ENCODE results near the gene GABRD. TPM values are rescaled to one million over a fixed set of nuclear protein-coding genes. Genes with fewer than 3 reads are reported as not detected.

The GABRD gene
- polyA plus RNA-seq, 6 donors from 2014 or later, result not detected

DNA sequence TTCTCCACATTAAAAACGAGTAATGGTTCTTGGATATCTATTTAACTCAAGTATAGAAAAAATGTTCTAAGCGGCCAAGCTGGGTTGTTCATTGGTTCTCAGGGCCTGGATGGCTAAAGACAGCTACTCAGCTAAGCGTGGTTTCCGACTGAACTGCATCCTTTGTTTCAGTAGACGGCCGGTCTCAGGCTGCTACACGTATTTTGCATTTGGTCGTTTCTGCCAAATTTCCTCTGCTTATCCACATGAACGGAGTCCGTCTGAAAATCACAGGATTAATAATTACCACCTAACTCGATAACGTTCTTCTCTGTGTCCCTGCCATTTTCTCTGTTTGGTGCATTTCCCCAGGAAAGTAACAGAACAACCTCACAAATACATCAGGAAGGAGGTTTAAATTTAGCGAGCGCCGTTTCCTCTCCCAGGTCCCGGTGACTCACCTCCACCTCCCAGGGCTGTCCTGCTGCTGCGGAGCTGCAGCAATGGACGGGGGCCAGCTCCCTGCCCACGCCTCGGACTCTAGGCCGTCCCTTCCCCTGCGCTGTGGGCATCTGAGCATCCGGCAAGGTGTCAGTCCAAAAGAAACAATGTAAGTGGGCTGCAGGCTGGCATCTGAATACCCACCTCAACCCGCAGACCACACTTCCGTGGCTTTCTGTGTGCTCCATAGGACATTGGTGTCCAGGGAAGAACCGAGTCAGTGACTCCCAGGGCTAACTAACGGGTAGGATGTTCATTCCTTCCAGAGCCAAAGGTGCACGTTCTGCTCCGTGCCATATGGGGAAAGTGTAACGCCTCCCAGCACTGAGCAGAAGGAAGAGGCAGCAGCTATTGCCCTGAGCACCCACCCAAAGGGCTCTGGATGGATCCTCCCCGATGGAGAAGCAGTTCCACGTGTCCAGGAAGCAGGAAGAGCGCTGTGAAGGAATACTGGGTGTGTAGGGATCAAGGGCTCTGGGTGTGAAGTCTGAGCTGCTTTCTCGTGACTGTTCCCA, 4.1 kb upstream of the GABRD start:
- DNase-seq (no peak), ATAC-seq (ENCODE audit: low read depth in 2 of 2) (no peak)
- no peak overlapping the region for H3K4me3 Mint-ChIP-seq
- H3K27me3 Mint-ChIP-seq, result peaks cover 44 to 72% (median 50%) of the 10 kb centered on the region in 3 donors
- H3K9me3 Mint-ChIP-seq, result peaks cover 0 to 3% (median 0%) of the 10 kb centered on the region in 7 donors
- peaks cover 4 to 7% (median 4%) of the 10 kb centered on the region in 3 donors for H3K4me1 Mint-ChIP-seq
- H3K36me3 Mint-ChIP-seq, result peaks cover 0 to 7% of the 10 kb centered on the region in 2 donors
- H3K27ac Mint-ChIP-seq, result peak overlapping the region in 1 of 6 donors; percentile 27

DNA sequence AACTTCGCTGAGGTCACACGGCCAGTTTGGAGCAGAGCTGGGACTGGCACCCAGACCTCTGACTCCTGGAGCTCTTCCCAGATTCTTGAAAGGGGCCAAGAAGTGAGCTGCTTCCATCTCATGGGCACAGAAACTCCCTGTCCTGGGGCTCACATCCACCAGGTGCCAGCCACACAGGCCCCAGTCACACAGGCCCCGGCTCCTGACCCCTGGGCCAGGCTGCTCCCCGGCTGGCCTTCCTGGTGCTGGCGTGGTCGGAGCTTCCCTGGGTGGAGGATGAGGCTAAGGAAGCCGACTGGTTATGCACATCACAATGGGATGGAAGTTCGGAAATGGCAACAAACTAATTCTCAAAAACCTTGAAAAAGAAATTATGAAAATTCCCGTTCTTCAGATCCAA, 3.0 kb upstream of the GABRD start:
- ATAC-seq (ENCODE audit: low read depth in 2 of 2) (no peak), DNase-seq (no peak)
- H3K9me3 Mint-ChIP-seq, result peaks cover 0 to 3% (median 0%) of the 10 kb centered on the region in 7 donors
- H3K27me3 Mint-ChIP-seq, result peaks cover 50 to 81% (median 55%) of the 10 kb centered on the region in 3 donors
- peaks cover 0 to 7% of the 10 kb centered on the region in 2 donors for H3K36me3 Mint-ChIP-seq
- peak overlapping the region in 1 of 6 donors; percentile 53 for H3K27ac Mint-ChIP-seq
- H3K4me3 Mint-ChIP-seq, result peak overlapping the region in 3 of 8 donors; percentile 33 to 66 (median 66)
- peaks cover 4 to 11% (median 6%) of the 10 kb centered on the region in 3 donors for H3K4me1 Mint-ChIP-seq

DNA sequence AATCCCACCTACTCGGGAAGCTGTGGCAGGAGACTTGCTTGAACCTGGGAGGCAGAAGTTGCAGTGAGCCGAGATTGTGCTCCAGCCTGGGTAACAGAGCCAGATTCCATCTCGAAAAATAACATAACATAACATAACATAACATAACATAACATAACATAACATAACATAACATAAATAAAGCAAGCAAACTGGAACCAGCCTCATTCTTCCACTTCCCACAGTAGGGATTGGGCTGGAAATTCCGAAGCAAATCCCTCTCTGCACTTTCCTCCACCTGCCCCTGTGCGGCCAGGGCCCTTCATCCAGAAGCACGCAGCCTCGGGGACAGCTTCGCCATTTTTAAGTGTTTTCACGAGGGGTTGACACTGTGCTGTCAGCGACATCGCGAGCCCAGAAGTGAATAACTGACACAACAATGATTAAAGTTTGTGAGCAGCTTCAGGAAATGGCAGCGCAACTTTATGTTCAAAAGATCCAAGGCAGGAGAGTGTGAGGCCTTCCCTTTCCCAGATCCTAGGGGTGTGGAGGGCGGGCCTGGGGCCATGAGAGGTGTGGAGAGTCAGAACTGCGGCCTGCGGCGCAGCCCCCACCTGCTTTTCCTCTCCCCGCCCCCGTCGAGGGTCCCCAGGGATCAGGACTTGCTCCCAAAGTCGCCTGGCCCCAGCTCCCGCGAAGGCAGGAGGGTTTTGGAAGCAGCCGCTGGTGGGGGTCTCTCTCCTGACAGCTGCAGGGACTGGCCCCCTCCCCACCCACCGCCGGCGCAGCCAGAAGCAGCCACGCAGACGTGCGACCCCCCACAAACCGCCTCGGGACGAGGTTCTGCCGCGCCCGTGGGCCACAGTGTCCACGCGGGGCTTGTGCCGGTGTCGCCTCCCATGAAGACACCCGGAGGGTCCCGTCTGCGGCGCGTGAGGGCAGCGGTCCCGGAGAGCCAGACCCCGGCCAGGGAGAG, 651 bp upstream of the GABRD start:
- H3K36me3 Mint-ChIP-seq, result peaks cover 0 to 7% of the 10 kb centered on the region in 2 donors
- no peak for ATAC-seq (ENCODE audit: low read depth in 2 of 2)
- peaks cover 48 to 91% (median 71%) of the 10 kb centered on the region in 3 donors for H3K27me3 Mint-ChIP-seq

DNA sequence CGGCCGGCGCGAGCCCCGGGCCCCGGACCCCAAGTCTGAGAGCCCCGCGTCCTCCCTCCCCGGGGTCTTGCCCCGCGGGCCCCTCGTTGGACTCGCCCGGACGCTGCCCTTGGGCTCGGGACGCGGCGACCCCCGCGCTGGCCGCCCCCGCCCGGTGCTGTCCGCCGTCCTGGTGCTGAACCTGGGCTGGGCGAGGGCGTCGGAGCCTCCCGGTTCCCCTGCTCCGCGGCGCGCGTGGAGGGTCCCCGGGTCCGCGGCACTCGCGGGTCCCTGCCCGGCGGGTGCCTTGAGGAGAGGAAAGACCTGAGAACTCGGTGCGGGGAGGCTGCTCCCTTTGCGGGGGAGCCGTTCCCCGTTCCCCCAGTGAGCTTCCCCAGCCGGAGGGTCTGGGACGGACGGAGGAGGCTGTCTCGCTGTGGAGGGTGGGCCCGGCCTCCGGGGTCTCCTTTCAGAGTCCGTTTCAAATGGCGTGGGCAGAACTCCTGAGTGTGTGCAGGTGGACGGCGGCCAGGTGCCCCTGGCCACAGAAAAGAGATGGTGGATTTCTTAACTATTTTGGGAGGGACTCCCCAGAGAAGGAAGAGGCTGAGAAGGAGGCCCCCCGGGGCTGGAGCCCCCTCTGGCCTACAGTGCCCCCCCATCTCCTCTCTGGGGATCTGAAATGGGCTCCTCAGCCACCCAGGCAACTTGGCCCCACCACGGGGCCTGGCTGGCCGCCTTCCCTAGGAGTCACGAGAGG, 595 bp downstream of the GABRD start:
- H3K27me3 Mint-ChIP-seq, result peaks cover 46 to 92% (median 79%) of the 10 kb centered on the region in 3 donors
- ATAC-seq (ENCODE audit: low read depth in 2 of 2), result peak; percentile 18 to 32
- DNase-seq, result no peak
- peaks cover 0 to 7% of the 10 kb centered on the region in 2 donors for H3K36me3 Mint-ChIP-seq
- peaks cover 0 to 3% (median 0%) of the 10 kb centered on the region in 7 donors for H3K9me3 Mint-ChIP-seq
- H3K4me1 Mint-ChIP-seq, result peaks cover 4 to 12% (median 6%) of the 10 kb centered on the region in 3 donors
- H3K27ac Mint-ChIP-seq, result no peak overlapping the region
- H3K4me3 Mint-ChIP-seq, result peak overlapping the region in 3 of 8 donors; percentile 23 to 80 (median 32)

More for the DNA sequence above, 651 bp upstream of the GABRD start:
- Mint-ChIP-seq H3K4me3 (peak overlapping the region; percentile 77 to 89 (median 84)), H3K27ac (peak overlapping the region in 2 of 6 donors; percentile 29 to 35), H3K4me1 (peaks cover 4 to 12% (median 6%) of the 10 kb centered on the region in 3 donors), H3K9me3 (peaks cover 0 to 3% (median 0%) of the 10 kb centered on the region in 7 donors)
- no peak for DNase-seq

- peaks cover 0 to 7% of the 10 kb centered on the region in 2 donors for H3K36me3 Mint-ChIP-seq
- DNase-seq (no peak), ATAC-seq (ENCODE audit: low read depth in 2 of 2) (no peak)
- H3K9me3 Mint-ChIP-seq, result peaks cover 0 to 3% (median 0%) of the 10 kb centered on the region in 7 donors
- peaks cover 40 to 86% (median 74%) of the 10 kb centered on the region in 3 donors for H3K27me3 Mint-ChIP-seq
- H3K4me3 Mint-ChIP-seq, result peak overlapping the region in 3 of 8 donors; percentile 23 to 80 (median 32)
- H3K27ac Mint-ChIP-seq, result no peak overlapping the region
- H3K4me1 Mint-ChIP-seq, result peaks cover 4 to 12% (median 6%) of the 10 kb centered on the region in 3 donors
Measured at GRCh38 chr1:2020310-2020655, 1.1 kb downstream of the GABRD start.

DNA sequence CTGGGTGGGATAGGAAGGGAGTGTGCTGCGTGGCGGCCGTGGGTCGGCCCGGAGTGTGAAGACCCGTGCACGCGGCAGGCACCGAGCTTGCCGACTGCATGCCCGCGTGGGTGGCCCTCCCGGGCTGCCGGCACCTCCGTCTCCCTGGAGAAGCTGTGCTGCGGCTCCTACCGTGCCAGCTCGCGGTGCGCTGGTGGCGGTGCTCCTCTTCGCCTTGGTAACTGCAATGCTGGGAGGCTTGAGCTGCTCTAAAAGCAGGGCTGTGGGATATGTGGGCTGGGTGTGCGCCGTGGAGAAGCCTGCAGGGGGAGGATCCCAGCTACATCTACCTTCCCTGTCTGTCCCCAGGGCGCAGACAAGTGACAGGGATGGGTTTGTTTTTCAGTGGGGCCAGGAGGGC, 2.4 kb downstream of the GABRD start:
- peaks cover 0 to 7% of the 10 kb centered on the region in 2 donors for H3K36me3 Mint-ChIP-seq
- ATAC-seq (ENCODE audit: low read depth in 2 of 2), result no peak
- H3K9me3 Mint-ChIP-seq, result peaks cover 0 to 3% (median 0%) of the 10 kb centered on the region in 7 donors
- H3K27me3 Mint-ChIP-seq, result peaks cover 30 to 73% (median 62%) of the 10 kb centered on the region in 3 donors
- peaks cover 4 to 14% (median 6%) of the 10 kb centered on the region in 3 donors for H3K4me1 Mint-ChIP-seq
- no peak overlapping the region for H3K27ac Mint-ChIP-seq
- H3K4me3 Mint-ChIP-seq, result no peak overlapping the region
- DNase-seq, result no peak

GRCh38 chr1:2022063-2022770, 3.1 kb downstream of the GABRD start:
- H3K4me3 Mint-ChIP-seq, result peak overlapping the region in 1 of 8 donors; percentile 59
- H3K36me3 Mint-ChIP-seq, result peaks cover 0 to 7% of the 10 kb centered on the region in 2 donors
- DNase-seq (no peak), ATAC-seq (ENCODE audit: low read depth in 2 of 2) (no peak)
- peaks cover 23 to 67% (median 55%) of the 10 kb centered on the region in 3 donors for H3K27me3 Mint-ChIP-seq
- H3K27ac Mint-ChIP-seq, result peak overlapping the region in 1 of 6 donors; percentile 47
- peaks cover 4 to 18% (median 6%) of the 10 kb centered on the region in 3 donors for H3K4me1 Mint-ChIP-seq
- peaks cover 0 to 3% (median 0%) of the 10 kb centered on the region in 7 donors for H3K9me3 Mint-ChIP-seq

DNA sequence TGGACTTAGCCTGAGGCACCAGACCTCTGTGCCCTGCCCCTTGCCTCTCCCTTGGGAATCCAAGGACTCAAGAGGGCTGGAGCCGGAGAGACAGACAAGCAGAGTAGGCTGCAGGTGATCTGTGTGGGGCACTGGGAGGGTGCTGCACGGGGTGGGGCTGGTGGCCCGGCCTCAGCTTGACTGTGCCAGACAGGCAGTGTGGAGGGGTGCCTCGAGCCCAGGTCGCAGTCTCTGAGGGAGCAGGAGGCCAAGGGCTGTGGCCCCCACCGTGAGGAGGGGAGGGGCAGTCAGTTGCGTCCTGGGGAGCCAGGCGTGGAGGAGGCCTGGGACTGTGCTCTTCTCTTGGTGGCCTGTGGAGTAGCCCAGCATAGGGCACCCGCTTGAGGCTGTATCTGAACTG, 4.0 kb downstream of the GABRD start:
- ATAC-seq (ENCODE audit: low read depth in 2 of 2) (no peak), DNase-seq (no peak)
- H3K36me3 Mint-ChIP-seq, result peaks cover 0 to 7% of the 10 kb centered on the region in 2 donors
- no peak overlapping the region for H3K4me3 Mint-ChIP-seq
- no peak overlapping the region for H3K27ac Mint-ChIP-seq
- peaks cover 15 to 57% (median 46%) of the 10 kb centered on the region in 3 donors for H3K27me3 Mint-ChIP-seq
- H3K4me1 Mint-ChIP-seq, result peaks cover 4 to 18% (median 6%) of the 10 kb centered on the region in 3 donors
- peaks cover 0 to 3% (median 0%) of the 10 kb centered on the region in 7 donors for H3K9me3 Mint-ChIP-seq

- Mint-ChIP-seq H3K4me1 (peaks cover 0 to 14% (median 6%) of the 10 kb centered on the region in 3 donors), H3K4me3 (no peak overlapping the region), H3K36me3 (no peaks in the 10 kb centered on the region), H3K27me3 (peaks cover 10 to 51% (median 39%) of the 10 kb centered on the region in 3 donors), H3K9me3 (no peaks in the 10 kb centered on the region), H3K27ac (no peak overlapping the region)
- no peak for ATAC-seq (ENCODE audit: low read depth in 2 of 2)
- DNase-seq, result no peak
Measured at GRCh38 chr1:2024451-2024850, 5.3 kb downstream of the GABRD start.

DNA sequence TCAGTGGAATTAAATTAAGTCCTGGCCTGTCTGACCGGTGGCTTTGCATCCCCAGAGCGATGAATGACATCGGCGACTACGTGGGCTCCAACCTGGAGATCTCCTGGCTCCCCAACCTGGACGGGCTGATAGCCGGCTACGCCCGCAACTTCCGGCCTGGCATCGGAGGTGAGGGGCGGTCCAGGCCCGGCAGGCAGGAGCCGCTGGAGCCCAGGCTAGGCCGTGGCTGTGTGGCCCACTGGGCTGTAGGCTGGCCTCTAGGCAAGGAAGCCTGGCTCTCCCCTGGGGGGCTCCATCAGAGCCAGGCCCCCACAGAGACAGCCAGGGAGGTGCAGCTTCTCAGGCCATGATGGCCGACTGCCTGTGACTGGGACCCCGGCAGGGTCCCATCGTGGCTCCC, 5.7 kb downstream of the GABRD start:
- H3K4me1 Mint-ChIP-seq, result peaks cover 0 to 14% (median 4%) of the 10 kb centered on the region in 3 donors
- no peak for DNase-seq
- H3K36me3 Mint-ChIP-seq, result no peaks in the 10 kb centered on the region
- no peaks in the 10 kb centered on the region for H3K9me3 Mint-ChIP-seq
- no peak overlapping the region for H3K27ac Mint-ChIP-seq
- ATAC-seq (ENCODE audit: low read depth in 2 of 2), result no peak
- H3K27me3 Mint-ChIP-seq, result peaks cover 10 to 47% (median 37%) of the 10 kb centered on the region in 3 donors
- no peak overlapping the region for H3K4me3 Mint-ChIP-seq

DNA sequence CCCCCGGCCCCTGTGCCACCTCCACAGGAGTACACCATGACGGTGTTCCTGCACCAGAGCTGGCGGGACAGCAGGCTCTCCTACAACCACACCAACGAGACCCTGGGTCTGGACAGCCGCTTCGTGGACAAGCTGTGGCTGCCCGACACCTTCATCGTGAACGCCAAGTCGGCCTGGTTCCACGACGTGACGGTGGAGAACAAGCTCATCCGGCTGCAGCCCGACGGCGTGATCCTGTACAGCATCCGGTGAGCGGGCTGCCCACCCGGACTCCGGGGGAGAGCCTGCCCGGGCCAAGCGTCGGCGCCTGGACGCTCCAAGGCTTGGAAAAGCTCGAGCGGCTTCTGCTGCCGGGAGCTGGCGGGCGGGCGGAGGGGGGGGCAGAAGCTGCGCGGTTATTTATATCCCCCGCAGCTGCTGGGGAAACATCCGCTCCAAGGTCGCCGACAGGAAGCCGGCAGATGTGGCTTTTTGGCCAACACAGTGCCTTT, 6.4 kb downstream of the GABRD start:
- peaks cover 10 to 41% (median 31%) of the 10 kb centered on the region in 3 donors for H3K27me3 Mint-ChIP-seq
- DNase-seq (no peak), ATAC-seq (ENCODE audit: low read depth in 2 of 2) (no peak)
- peak overlapping the region in 3 of 8 donors; percentile 15 to 47 (median 37) for H3K4me3 Mint-ChIP-seq
- H3K27ac Mint-ChIP-seq, result no peak overlapping the region
- H3K9me3 Mint-ChIP-seq, result no peaks in the 10 kb centered on the region
- no peaks in the 10 kb centered on the region for H3K36me3 Mint-ChIP-seq
- peaks cover 0 to 14% (median 0%) of the 10 kb centered on the region in 3 donors for H3K4me1 Mint-ChIP-seq
